Measurements from ENCODE around the gene MAPKAP1. TPM values are rescaled to one million over a fixed set of nuclear protein-coding genes. Genes with fewer than 3 reads are reported as not detected.

The MAPKAP1 gene
- total RNA-seq, 4 donors from 2014 or later, result 76.5 to 141 (median 87.5) TPM

- H3K27ac ChIP-seq, result no peak overlapping the region
- 83 to 93% methylated on average over 4 to 6 of the region's 14 CpGs for WGBS, 2 donors (ENCODE audit: low coverage in 1 of 2)
- H3K4me3 ChIP-seq, result no peak overlapping the region
- no peak for ATAC-seq
- TF ChIP-seq, protein P1, sequence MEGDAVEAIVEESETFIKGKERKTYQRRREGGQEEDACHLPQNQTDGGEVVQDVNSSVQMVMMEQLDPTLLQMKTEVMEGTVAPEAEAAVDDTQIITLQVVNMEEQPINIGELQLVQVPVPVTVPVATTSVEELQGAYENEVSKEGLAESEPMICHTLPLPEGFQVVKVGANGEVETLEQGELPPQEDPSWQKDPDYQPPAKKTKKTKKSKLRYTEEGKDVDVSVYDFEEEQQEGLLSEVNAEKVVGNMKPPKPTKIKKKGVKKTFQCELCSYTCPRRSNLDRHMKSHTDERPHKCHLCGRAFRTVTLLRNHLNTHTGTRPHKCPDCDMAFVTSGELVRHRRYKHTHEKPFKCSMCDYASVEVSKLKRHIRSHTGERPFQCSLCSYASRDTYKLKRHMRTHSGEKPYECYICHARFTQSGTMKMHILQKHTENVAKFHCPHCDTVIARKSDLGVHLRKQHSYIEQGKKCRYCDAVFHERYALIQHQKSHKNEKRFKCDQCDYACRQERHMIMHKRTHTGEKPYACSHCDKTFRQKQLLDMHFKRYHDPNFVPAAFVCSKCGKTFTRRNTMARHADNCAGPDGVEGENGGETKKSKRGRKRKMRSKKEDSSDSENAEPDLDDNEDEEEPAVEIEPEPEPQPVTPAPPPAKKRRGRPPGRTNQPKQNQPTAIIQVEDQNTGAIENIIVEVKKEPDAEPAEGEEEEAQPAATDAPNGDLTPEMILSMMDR (IDR thresholded peaks at IDR 0.05), result no peak
- TF ChIP-seq POLR2AphosphoS5 (IDR thresholded peaks at IDR 0.05), result no peak
- no peak for TF ChIP-seq POLR2A (IDR thresholded peaks at IDR 0.05)
- no peak for TF ChIP-seq EP300 (IDR thresholded peaks at IDR 0.05)
- H3K27me3 ChIP-seq, result no peaks in the 10 kb centered on the region
- no peaks in the 10 kb centered on the region for H3K9me3 ChIP-seq
- H3K4me1 ChIP-seq, result peaks cover 2 to 64% (median 18%) of the 10 kb centered on the region in 3 donors
- peaks cover 0 to 18% of the 10 kb centered on the region in 2 donors for H3K36me3 ChIP-seq
Observed at GRCh38 chr9:125470767-125471580, 236.0 kb downstream of the MAPKAP1 start.

DNA sequence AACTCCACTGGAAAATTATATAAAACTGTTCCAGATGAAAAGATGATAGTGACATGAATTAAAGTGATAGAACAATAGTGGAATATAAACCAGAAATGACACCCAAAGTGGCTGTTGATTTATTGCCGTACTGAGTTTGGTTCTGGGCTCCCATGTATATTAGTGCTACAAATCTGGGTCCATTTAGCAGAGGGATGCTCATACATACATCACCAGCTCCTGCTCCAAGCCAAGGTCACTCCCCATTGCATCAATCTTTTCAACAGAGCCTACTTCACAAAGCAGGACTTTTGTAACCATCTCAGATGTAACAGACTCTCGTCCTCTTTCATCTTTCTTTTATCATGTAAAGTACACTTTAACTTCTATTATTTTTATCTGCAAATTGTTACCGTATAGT is 236.8 kb downstream of the MAPKAP1 start:
- WGBS, 2 donors (ENCODE audit: low coverage in 1 of 2), result 66 to 84% methylated on average over 3 of the region's 3 CpGs
- no peak for TF ChIP-seq EP300 (IDR thresholded peaks at IDR 0.05)
- TF ChIP-seq, protein P1 (IDR thresholded peaks at IDR 0.05), result no peak
- TF ChIP-seq POLR2A (IDR thresholded peaks at IDR 0.05), result no peak
- no peak for TF ChIP-seq POLR2AphosphoS5 (IDR thresholded peaks at IDR 0.05)
- H3K4me1 ChIP-seq, result peaks cover 2 to 67% (median 18%) of the 10 kb centered on the region in 3 donors
- H3K9me3 ChIP-seq, result no peaks in the 10 kb centered on the region
- no peak for ATAC-seq
- H3K36me3 ChIP-seq, result peaks cover 0 to 17% of the 10 kb centered on the region in 2 donors
- H3K4me3 ChIP-seq, result no peak overlapping the region
- H3K27me3 ChIP-seq, result no peaks in the 10 kb centered on the region
- no peak overlapping the region for H3K27ac ChIP-seq

DNA sequence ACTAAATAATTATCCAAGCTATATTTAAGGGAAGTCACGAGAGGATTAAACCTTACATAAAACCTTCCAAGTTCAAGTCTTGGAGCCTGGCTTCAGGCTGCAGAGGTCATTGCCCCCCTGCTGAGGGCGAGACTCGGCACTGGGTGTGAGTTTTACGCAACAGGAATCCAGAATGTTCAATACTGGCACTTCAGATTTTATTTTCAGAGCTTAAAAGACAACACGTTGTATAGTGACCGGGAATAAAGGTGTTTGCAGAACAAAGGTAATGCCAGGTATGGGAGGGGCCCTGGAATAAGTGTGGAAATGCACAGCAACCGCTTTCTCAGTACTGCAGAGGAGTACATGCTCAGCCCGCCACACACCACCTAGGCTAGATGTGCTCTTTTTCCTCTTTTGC is 238.4 kb downstream of the MAPKAP1 start:
- TF ChIP-seq, protein P1 (IDR thresholded peaks at IDR 0.05), result no peak
- TF ChIP-seq POLR2AphosphoS5 (IDR thresholded peaks at IDR 0.05) (no peak), EP300 (IDR thresholded peaks at IDR 0.05) (no peak), POLR2A (IDR thresholded peaks at IDR 0.05) (no peak)
- Histone ChIP-seq H3K36me3 (peaks cover 0 to 17% of the 10 kb centered on the region in 2 donors), H3K4me3 (no peak overlapping the region), H3K4me1 (peaks cover 2 to 52% (median 12%) of the 10 kb centered on the region in 3 donors), H3K27me3 (no peaks in the 10 kb centered on the region), H3K9me3 (no peaks in the 10 kb centered on the region), H3K27ac (no peak overlapping the region)
- 91 to 100% methylated on average over 5 to 8 of the region's 8 CpGs for WGBS, 2 donors (ENCODE audit: low coverage in 1 of 2)
- no peak for ATAC-seq

DNA sequence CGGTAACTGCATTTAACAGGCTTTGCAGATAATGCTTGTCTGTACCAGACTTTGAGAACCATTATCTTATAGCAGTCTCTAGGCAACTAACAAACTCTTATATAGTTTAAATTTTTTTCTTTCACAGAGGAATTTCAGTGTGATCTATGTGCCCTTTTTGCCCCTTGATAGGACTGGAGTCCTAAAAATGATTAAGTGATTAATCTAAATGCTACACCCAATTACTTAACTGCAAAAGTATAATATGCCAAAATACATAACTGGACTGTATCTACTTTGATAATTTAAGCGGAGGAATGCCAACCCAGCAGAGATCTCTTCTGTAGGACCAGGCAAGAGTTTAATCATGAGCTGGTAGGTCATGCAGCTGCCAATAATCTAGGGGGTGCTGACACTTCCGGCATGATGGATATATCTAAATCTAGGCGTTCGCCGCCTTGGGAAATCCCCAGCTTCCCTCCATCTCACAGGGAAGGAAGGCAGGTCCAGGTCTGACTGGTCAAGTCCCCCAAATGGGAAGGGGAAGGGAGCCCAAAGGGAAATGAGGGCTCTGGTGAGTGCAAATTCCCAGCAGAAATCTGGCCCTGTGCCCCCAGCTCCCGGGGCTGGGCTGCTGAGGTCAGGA is 239.8 kb downstream of the MAPKAP1 start:
- H3K9me3 ChIP-seq, result no peaks in the 10 kb centered on the region
- no peak overlapping the region for H3K4me3 ChIP-seq
- ATAC-seq, result no peak
- H3K36me3 ChIP-seq, result peaks cover 0 to 17% of the 10 kb centered on the region in 2 donors
- no peaks in the 10 kb centered on the region for H3K27me3 ChIP-seq
- TF ChIP-seq EP300 (IDR thresholded peaks at IDR 0.05) (no peak), POLR2AphosphoS5 (IDR thresholded peaks at IDR 0.05) (no peak), POLR2A (IDR thresholded peaks at IDR 0.05) (no peak)
- TF ChIP-seq, protein P1 (IDR thresholded peaks at IDR 0.05), result no peak
- no peak overlapping the region for H3K27ac ChIP-seq
- H3K4me1 ChIP-seq, result peaks cover 0 to 46% (median 0%) of the 10 kb centered on the region in 3 donors
- 66 to 83% methylated on average over 1 to 7 of the region's 7 CpGs for WGBS, 2 donors (ENCODE audit: low coverage in 1 of 2)

Data from gastroesophageal sphincter (tissue), 4 donors.